CD4-positive, alpha-beta T cell treated with Interleukin-10 for 1 hour (primary cell): ENCODE results near the gene DCAKD.

ENCODE experiments used
- DNase-seq: peaks from one replicate; pipeline ENCODE4 v3.0.0-alpha.2; 2020

The DCAKD gene

GRCh38 chr17:44997733-44998520 lies 53.5 kb downstream of the DCAKD start:
- DNase-seq = no peak

GRCh38 chr17:44996304-44996703 lies 55.1 kb downstream of the DCAKD start:
- no peak for DNase-seq

DNA sequence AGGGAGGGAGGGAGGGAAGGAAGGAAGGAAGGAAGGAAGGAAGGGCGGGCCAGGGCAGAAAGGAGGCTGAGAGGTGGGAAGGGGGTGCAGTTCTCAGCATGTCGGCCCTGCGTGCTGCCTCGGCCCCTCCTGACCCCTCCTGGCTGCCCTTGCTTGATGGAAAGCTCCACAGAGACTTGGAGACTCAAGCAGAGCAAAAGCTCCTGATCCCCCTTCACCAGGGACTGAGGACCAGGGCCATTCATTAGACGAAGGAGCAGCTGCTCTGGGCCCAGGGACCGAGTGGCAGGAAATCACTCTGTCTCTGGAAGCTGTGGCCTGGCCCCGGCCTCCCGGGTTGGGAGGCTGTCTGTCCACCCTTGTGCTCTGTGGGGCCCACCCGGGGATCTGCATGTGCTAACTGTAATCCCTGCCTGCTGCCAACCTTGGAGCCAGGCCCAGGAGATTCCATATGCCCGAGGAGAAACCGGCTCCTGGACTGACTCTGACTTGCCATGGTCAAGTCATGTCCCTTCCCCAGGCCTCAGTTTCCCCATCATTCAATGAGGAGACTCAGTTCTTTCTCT lies 55.9 kb downstream of the DCAKD start:
- no peak for DNase-seq

GRCh38 chr17:44992242-44992939 lies 59.0 kb downstream of the DCAKD start:
- no peak for DNase-seq

DNA sequence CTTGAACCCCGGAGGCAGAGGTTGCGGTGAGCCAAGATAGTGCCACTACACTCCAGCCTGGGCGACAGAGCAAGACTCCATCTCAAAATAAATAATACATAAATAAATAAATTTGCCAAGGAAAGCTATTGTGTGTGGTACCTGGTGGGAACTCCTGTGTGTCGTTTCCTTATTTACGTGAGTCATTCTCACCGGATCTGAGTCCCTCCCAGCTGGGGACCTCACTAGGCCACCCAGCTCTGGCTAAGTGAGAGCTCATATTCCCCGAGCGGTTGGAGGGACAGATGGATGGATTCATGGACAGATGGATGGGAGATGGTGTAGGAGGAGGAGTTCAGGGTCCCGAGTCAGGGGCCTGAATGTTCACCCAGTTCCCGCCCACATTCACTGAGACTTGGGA lies 60.4 kb downstream of the DCAKD start:
- no peak for DNase-seq

- no peak for DNase-seq
These were observed 61.8 kb downstream of the DCAKD start for GRCh38 chr17:44989552-44990138.

DNA sequence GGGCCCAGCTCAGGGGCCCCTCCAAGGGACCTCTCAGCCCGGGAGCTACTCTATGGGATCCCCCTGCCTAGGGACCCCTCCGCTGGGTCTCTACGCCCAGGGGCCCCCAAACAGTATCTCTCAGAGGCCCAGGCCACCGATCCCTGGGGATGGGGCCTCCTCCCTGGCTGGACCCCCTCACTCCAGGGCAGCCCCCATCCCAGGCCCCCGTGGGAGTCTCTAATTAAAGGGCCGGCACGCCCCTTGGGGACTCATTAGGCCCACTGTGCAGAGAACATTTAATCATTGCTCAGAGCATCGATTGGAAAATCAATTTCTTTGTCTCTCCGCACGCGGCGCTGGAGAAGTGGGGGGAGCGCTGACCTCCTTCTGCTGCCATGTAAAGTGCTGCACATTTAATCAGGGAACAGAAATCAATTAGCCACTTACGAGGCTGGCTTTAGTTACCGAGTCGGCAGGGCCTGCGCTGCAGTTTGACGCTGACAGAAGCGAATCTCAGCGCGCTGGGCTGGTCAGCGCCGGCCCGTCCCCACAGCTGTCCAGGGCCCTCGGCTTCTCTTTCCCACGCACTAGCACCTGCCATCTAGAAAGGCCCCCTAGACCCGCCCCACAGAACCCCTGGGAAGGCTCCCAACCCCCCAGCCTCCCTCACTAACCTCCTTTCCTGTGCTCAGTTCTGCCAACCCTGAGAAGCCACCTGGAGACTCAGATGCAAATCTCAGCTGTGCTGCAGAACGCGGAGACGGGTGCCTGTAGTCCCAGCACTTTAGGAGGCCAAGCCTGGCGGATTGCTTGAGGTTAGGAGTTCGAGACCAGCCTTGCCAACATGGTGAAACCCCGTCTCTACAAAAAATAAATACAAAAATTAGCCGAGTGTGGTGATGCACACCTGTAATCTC lies 63.1 kb downstream of the DCAKD start:
- no peak for DNase-seq

GRCh38 chr17:44983563-44983962 lies 67.9 kb downstream of the DCAKD start:
- no peak for DNase-seq

- DNase-seq = no peak
These were observed 69.2 kb downstream of the DCAKD start for GRCh38 chr17:44982113-44982702.

DNA sequence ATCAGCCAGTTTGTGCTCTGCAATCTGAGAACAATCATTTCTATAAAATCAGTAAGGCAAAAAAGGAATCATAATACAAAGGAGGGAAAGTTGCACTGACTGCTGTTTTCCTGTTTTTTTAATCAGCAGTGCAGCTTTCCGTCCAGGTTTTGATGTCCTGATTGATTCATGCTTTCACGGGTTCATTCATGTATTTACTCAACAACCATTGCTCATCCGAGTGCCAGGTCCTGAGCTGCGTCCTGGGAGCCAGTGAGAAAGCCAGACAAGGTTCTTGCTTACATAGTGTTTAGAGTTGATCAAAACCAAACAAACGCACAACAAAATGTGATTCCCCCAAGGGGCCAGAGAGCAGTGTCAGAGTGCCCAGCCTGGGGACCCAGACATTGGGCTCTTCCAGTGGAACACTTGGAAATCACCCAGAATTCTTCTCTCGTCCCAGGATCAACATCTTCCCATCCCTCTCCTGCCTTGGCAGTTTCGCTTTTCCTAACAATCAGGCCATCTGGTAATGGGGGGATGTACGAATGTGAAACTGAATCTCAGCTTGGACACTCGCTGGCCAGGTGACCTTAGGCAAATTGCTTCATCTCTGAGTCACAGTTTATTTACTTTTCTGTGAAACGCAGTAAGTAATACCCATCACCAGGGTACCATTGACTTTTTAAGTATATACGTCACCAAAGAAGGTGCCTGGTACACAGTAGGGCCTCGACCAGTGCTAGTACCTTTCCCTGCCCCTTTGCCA lies 70.0 kb downstream of the DCAKD start:
- no peak for DNase-seq

DNA sequence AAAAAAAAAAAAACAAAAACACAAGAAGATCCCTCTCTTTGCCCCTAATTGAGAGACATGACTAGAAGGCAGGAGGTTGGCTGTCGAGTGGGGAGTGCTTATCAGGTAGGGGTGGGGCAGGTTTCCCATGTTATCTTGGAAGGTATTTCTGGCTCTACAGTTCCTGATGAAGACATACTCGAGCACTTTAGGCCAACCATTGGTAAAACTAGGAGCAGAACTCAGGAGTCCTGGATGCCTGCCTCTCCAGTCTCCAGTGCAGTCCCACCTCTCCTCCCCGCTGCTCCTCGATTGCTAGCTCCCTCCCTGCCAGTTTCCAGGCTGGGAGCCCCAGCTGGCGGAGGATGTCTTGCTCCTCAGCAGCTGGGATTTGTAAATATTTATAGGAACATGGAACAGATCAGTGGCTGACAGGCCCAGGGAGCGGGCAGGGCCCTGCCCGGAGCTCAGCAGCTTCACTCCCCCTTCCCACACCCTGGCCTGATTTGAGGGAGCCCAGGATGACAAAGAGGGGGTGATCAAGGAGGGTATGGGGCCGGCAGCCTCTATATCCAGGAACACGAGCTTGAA lies 71.9 kb downstream of the DCAKD start:
- no peak for DNase-seq

- no peak for DNase-seq
These were observed 72.6 kb downstream of the DCAKD start for GRCh38 chr17:44978807-44979206.

GRCh38 chr17:44977814-44978550 lies 73.5 kb downstream of the DCAKD start:
- no peak for DNase-seq

- DNase-seq = no peak
These were observed 74.4 kb downstream of the DCAKD start for GRCh38 chr17:44977065-44977464.

DNA sequence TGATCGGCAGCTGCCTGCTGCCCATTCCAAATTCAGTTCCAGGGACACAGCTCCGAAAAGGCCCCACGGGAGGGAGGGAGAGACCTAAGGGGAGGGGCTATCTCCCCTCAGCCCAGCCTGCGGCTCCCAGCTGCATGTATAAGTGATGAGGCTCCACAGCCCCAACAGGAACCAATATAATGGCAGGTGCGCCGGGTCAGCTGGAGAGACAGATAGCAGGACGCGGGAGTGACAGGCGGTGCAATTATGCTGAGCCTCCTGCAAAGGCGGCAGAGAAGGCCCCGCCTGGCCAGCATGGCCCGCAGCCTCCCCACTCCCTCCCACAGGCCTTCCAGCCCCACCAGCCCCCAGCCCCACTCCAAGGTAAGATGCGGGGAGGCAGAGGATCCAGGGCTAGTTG lies 75.2 kb downstream of the DCAKD start:
- no peak for DNase-seq
